Measurements from ENCODE around the gene NAALADL2.

DNA sequence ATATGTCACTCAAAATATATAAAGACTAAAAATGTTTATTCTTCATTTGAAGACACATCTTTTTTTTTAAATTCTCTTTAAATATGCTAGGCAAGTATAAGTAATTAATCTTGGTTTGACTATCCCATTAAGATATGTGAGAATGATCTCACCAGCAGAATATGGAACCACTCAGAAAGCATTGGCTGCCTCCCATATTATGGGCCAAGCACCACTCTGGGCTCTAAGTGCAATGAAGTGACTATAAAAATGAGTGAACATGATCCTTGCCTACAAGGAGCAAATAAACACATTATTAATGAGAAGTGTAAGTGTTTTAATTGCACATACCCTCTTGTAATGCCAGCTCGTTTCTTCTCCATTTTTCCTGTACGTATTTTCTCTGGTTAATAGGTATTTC lies 328.5 kb downstream of the NAALADL2 start:
- TF ChIP-seq, protein P1, sequence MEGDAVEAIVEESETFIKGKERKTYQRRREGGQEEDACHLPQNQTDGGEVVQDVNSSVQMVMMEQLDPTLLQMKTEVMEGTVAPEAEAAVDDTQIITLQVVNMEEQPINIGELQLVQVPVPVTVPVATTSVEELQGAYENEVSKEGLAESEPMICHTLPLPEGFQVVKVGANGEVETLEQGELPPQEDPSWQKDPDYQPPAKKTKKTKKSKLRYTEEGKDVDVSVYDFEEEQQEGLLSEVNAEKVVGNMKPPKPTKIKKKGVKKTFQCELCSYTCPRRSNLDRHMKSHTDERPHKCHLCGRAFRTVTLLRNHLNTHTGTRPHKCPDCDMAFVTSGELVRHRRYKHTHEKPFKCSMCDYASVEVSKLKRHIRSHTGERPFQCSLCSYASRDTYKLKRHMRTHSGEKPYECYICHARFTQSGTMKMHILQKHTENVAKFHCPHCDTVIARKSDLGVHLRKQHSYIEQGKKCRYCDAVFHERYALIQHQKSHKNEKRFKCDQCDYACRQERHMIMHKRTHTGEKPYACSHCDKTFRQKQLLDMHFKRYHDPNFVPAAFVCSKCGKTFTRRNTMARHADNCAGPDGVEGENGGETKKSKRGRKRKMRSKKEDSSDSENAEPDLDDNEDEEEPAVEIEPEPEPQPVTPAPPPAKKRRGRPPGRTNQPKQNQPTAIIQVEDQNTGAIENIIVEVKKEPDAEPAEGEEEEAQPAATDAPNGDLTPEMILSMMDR (IDR thresholded peaks at IDR 0.05): no peak
- no peak for TF ChIP-seq POLR2A (IDR thresholded peaks at IDR 0.05)
